Rectal smooth muscle tissue (tissue), 1 donor: ENCODE results near the gene ZNF638.

Source experiments
- H3K27ac ChIP-seq: one replicate; pipeline ENCODE4 v1.7.0; 2013; ENCODE audit warnings: low read depth, low read length, inconsistent platforms
- H3K27me3 ChIP-seq: one replicate; pipeline ENCODE4 v1.7.0; 2013; ENCODE audit warnings: low read length; ENCODE audit not compliant: control insufficient read depth, insufficient read depth
- H3K36me3 ChIP-seq: one replicate; pipeline ENCODE4 v1.7.0; 2013; ENCODE audit warnings: low read length; ENCODE audit not compliant: control insufficient read depth, insufficient read depth
- H3K4me1 ChIP-seq: one replicate; pipeline ENCODE4 v1.7.0; 2013; ENCODE audit warnings: low read length; ENCODE audit not compliant: control insufficient read depth, insufficient read depth
- H3K4me3 ChIP-seq: one replicate; pipeline ENCODE4 v1.7.0; 2013; ENCODE audit warnings: low read length
- H3K9ac ChIP-seq: one replicate; pipeline ENCODE4 v1.7.0; 2013; ENCODE audit warnings: low read length

Gene ZNF638

GRCh38 chr2:71337776-71338175, 6.2 kb downstream of the ZNF638 start:
- Histone ChIP-seq H3K27me3 (no peaks in the 10 kb centered on the region), H3K36me3 (peaks cover 2% of the 10 kb centered on the region), H3K9ac (no peak overlapping the region), H3K4me1 (peaks cover 27% of the 10 kb centered on the region), H3K4me3 (no peak overlapping the region), H3K27ac (no peak overlapping the region)

GRCh38 chr2:71339685-71340084, 8.1 kb downstream of the ZNF638 start:
- no peak overlapping the region for H3K9ac ChIP-seq
- H3K4me1 ChIP-seq = peaks cover 16% of the 10 kb centered on the region
- H3K4me3 ChIP-seq = no peak overlapping the region
- no peak overlapping the region for H3K27ac ChIP-seq
- no peaks in the 10 kb centered on the region for H3K27me3 ChIP-seq
- peaks cover 2% of the 10 kb centered on the region for H3K36me3 ChIP-seq

- Histone ChIP-seq H3K4me1 (peaks cover 16% of the 10 kb centered on the region), H3K27ac (no peak overlapping the region)
These were observed 8.6 kb downstream of the ZNF638 start for GRCh38 chr2:71340176-71340575.

GRCh38 chr2:71341645-71342044, 10.1 kb downstream of the ZNF638 start:
- Histone ChIP-seq H3K27ac (no peak overlapping the region), H3K9ac (no peak overlapping the region), H3K4me1 (peaks cover 16% of the 10 kb centered on the region)

More at GRCh38 chr2:71340176-71340575, 8.6 kb downstream of the ZNF638 start:
- Histone ChIP-seq H3K36me3 (peaks cover 2% of the 10 kb centered on the region), H3K9ac (no peak overlapping the region), H3K4me3 (no peak overlapping the region), H3K27me3 (no peaks in the 10 kb centered on the region)

GRCh38 chr2:71346065-71346464, 14.5 kb downstream of the ZNF638 start:
- no peak overlapping the region for H3K27ac ChIP-seq
- no peaks in the 10 kb centered on the region for H3K27me3 ChIP-seq
- peaks cover 9% of the 10 kb centered on the region for H3K36me3 ChIP-seq
- peaks cover 3% of the 10 kb centered on the region for H3K4me1 ChIP-seq
- no peak overlapping the region for H3K9ac ChIP-seq
- H3K4me3 ChIP-seq = no peak overlapping the region

More at GRCh38 chr2:71341645-71342044, 10.1 kb downstream of the ZNF638 start:
- Histone ChIP-seq H3K27me3 (no peaks in the 10 kb centered on the region), H3K36me3 (peaks cover 2% of the 10 kb centered on the region), H3K4me3 (no peak overlapping the region)

GRCh38 chr2:71347517-71347916, 15.9 kb downstream of the ZNF638 start:
- H3K4me1 ChIP-seq = no peaks in the 10 kb centered on the region
- H3K36me3 ChIP-seq = peaks cover 9% of the 10 kb centered on the region
- H3K4me3 ChIP-seq = no peak overlapping the region
- no peak overlapping the region for H3K27ac ChIP-seq
- no peaks in the 10 kb centered on the region for H3K27me3 ChIP-seq
- no peak overlapping the region for H3K9ac ChIP-seq

- H3K9ac ChIP-seq = no peak overlapping the region
- H3K36me3 ChIP-seq = peaks cover 9% of the 10 kb centered on the region
- H3K27ac ChIP-seq = no peak overlapping the region
- H3K4me3 ChIP-seq = no peak overlapping the region
- H3K4me1 ChIP-seq = no peaks in the 10 kb centered on the region
- no peaks in the 10 kb centered on the region for H3K27me3 ChIP-seq
These were observed 16.7 kb downstream of the ZNF638 start for GRCh38 chr2:71348302-71348701.

- Histone ChIP-seq H3K27me3 (no peaks in the 10 kb centered on the region), H3K36me3 (peaks cover 27% of the 10 kb centered on the region), H3K4me1 (no peaks in the 10 kb centered on the region)
These were observed 21.7 kb downstream of the ZNF638 start for GRCh38 chr2:71353248-71353647.

GRCh38 chr2:71358931-71359671, 27.5 kb downstream of the ZNF638 start:
- H3K36me3 ChIP-seq = peaks cover 28% of the 10 kb centered on the region
- H3K4me3 ChIP-seq = no peak overlapping the region
- no peak overlapping the region for H3K27ac ChIP-seq
- no peaks in the 10 kb centered on the region for H3K27me3 ChIP-seq
- H3K9ac ChIP-seq = no peak overlapping the region
- H3K4me1 ChIP-seq = no peaks in the 10 kb centered on the region

More at GRCh38 chr2:71353248-71353647, 21.7 kb downstream of the ZNF638 start:
- no peak overlapping the region for H3K9ac ChIP-seq
- no peak overlapping the region for H3K27ac ChIP-seq
- no peak overlapping the region for H3K4me3 ChIP-seq

- no peaks in the 10 kb centered on the region for H3K27me3 ChIP-seq
- H3K36me3 ChIP-seq = peaks cover 28% of the 10 kb centered on the region
- no peaks in the 10 kb centered on the region for H3K4me1 ChIP-seq
These were observed 28.9 kb downstream of the ZNF638 start for GRCh38 chr2:71360434-71360975.

GRCh38 chr2:71361631-71362030, 30.0 kb downstream of the ZNF638 start:
- no peak overlapping the region for H3K4me3 ChIP-seq
- no peak overlapping the region for H3K27ac ChIP-seq
- peaks cover 23% of the 10 kb centered on the region for H3K36me3 ChIP-seq
- no peaks in the 10 kb centered on the region for H3K4me1 ChIP-seq
- no peaks in the 10 kb centered on the region for H3K27me3 ChIP-seq
- no peak overlapping the region for H3K9ac ChIP-seq

More at GRCh38 chr2:71360434-71360975, 28.9 kb downstream of the ZNF638 start:
- Histone ChIP-seq H3K9ac (no peak overlapping the region), H3K27ac (no peak overlapping the region), H3K4me3 (no peak overlapping the region)

- Histone ChIP-seq H3K4me3 (no peak overlapping the region), H3K27me3 (no peaks in the 10 kb centered on the region), H3K27ac (no peak overlapping the region), H3K4me1 (no peaks in the 10 kb centered on the region), H3K9ac (no peak overlapping the region), H3K36me3 (peaks cover 15% of the 10 kb centered on the region)
These were observed 30.9 kb downstream of the ZNF638 start for GRCh38 chr2:71362447-71362846.

- no peak overlapping the region for H3K4me3 ChIP-seq
- peaks cover 12% of the 10 kb centered on the region for H3K36me3 ChIP-seq
- no peak overlapping the region for H3K9ac ChIP-seq
- H3K4me1 ChIP-seq = no peaks in the 10 kb centered on the region
- H3K27me3 ChIP-seq = no peaks in the 10 kb centered on the region
- H3K27ac ChIP-seq = no peak overlapping the region
These were observed 38.4 kb downstream of the ZNF638 start for GRCh38 chr2:71370015-71370414.
